Inflammatory macrophage (primary cell): ENCODE results near the gene HBS1L.
A peak's percentile ranks its signal among the peaks of the same experiment; 100 is the strongest.

Experiments
- DNase-seq, 2 donors: peaks; one replicate each; pipeline ENCODE4 v3.0.0-alpha.2; 2020 to 2022

Gene HBS1L

DNA sequence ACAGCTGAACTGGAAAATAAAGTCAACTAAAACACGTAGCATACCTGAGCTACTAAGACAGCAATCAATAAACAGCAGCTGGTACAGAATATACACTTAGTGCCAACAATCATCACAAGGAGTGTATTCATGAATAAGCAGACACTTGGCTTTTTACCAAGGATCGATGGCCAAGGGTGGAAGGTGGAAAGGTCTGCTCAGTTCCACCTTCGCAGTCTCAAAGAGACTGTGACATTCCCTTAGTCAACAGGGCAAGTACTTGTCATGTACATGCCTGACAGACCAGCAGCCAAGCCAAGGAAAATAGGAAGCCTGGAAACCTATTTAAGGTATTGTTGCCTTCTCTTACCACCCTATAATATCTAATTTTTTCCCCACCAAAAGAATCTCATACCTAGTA, 21.4 kb downstream of the HBS1L start:
- DNase-seq = no peak

DNA sequence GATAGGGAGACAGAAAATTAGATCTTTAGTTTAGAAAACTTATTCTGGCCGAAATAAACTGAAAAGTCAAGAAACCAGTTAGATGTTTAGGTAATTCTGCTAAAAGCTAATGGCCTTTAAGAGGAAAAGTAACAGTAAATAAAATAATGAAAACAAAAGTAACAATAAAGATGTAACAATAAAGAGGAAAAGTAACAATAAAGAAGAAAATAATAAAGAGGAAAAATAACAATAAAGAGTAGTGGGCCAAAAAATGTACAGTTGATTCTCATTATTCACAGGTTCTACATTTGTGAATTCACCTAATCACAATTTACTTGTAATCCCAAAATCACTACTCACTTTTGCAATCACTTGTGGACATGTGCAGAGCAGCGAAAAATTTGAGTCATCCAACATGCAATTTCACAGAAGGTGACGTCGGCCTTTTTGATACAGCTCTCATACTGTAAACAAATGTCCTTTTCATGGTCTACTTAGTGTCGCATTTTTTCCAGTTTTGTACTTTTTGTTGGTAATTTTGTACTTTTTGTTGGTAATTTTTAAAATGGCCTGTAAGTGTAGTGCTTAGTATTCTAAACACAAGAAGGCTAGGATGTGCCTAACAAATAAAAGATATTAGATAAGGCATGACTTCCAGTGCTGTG, 24.0 kb downstream of the HBS1L start:
- no peak for DNase-seq

DNA sequence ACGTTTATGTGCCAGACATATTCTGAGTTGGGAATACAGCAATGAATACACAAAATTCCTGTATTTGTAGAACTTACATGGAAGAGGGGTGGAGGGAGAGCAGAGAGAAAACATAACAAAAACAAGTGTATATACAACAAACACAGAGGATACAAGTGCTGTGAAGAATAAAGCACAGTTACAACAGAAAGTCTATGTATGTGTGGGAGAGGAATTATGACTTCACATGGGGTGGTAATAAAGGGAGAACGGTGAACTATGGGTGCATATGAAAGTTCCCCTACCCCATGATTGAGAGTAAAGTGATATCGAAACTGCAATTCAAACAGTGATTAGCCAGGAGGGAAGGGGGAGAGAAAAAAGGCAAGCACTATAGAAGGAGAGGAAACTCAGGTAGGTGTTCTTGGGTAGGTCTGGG, 24.6 kb downstream of the HBS1L start:
- no peak for DNase-seq

- DNase-seq = no peak
These were observed 28.8 kb downstream of the HBS1L start for GRCh38 chr6:135025775-135026174.

DNA sequence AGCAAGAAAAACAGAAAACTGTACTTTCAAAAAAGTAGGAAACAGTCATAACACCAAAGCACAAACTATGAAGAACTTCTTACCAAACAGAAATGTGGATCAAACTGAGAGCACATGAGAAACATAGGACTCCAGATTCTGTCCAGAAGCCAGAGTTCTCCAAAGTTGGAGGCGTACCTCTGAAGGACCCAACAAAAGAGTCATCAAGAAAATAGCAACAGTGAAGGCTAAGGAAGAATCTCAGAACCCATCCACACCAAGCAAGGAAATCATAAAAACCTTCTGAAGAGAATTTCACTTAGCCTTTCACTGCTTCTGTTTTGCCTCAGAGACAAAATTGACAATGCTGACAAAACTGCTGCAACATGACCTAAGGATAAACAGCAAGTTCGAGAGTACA, 29.4 kb downstream of the HBS1L start:
- DNase-seq = no peak

DNA sequence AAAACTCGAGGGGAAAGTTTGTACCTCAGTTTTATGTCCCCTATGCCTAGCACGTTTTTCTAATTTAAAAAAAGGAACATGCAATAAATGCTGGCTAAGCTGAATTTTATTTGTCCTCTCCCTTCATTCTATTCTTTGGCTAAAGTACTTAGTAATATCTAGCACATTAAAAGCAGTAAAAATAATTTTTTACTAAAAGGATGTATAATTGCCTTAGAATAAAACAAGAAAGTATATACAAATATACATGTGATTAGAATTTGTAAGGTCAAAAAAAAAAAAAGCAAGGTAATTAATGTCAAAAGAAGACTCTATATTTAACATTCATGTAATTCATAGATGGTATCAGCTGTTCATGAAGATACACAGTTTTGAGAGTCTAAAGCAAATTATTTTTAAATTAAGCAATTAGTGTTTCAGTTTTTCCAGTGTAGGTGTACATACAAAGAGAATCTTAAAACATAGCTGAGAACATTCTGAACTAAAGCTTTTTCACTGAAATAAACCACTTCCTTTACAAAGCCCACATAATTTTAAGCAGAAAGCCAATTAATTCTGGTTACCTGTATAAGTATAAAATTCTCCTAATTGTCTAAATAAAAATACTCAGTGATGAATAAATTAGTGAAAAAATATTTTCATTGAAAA, 32.4 kb downstream of the HBS1L start:
- DNase-seq = no peak

DNA sequence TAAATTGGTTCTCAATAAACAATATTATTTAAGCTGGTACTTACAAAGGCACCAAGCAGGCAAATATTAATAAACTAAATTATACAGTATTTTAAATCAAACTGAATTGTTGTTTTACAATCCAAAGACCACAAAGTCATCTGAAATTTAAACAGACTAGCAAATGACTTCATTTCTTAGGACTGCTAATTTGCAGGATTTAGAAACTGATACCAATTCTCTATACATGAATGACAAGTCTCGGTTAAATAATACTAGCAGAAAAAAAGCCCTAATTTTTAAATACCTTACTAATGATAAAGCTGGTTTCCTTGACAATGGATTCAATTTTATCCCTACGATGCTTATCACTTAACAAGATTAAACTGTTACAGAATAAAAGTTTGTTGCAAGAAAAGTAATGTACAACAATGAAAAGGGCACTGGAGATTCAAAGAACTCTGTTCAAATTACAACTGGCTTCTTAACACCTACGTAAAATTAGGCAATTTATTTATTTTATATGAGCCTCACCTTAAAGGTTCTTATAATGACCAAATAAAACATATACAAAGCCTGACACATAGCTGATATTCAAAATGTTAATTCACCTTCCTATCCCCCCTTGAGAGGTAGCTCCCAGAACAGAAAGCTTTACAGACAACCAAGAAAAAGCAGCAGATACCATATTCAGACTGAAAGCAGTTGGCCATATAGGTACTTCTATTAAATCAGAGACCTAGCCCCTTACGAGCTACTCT, 33.1 kb downstream of the HBS1L start:
- no peak for DNase-seq

- peak; percentile 72 to 91 for DNase-seq
These were observed 35.7 kb downstream of the HBS1L start for GRCh38 chr6:135018941-135019340.

GRCh38 chr6:135018052-135018451, 36.6 kb downstream of the HBS1L start:
- DNase-seq = no peak

- no peak for DNase-seq
These were observed 40.2 kb downstream of the HBS1L start for GRCh38 chr6:135014353-135014832.

GRCh38 chr6:135013211-135013610, 41.4 kb downstream of the HBS1L start:
- no peak for DNase-seq

GRCh38 chr6:135012764-135013163, 41.9 kb downstream of the HBS1L start:
- DNase-seq = no peak

- DNase-seq = no peak
These were observed 42.3 kb downstream of the HBS1L start for GRCh38 chr6:135012349-135012748.

GRCh38 chr6:135008941-135009290, 45.7 kb downstream of the HBS1L start:
- DNase-seq = no peak

DNA sequence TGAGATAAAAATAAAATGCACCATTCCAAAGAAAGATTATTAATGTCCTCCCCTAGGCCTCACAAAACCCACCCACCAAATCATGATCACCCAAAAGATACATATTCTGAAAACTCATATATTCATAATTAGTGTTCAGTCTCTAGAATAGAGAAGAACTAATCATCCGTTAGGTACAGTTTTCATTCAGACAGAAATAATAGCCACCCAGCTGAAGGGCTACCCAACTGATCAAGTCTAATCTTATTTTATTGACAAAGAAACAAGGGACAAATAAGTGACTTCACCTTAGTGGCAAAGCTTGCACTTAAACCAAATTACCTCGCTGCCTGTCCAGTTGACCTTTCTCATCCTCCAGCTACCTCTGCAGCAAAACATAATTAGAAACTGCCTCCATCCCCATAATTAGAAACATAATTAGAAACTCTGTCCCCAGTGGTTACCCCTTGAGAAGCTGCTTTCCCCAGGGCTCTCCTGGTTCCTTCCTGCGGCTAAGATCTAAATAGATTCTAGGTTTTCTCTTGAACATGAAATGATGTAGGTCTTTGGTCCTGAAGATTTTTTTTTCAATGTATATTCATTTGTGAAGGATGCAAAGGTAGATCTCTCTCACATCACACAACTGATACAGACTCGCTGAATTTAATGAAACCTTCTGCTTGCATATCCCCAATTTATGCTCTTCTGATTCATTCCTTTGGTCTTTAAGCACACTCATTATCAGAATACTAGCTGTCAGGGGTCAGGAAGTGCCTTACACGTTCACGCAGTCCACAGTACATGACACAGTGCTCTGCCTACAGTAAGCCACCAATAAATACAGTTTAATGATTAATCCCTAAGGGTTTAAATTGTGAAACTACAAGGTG, 46.3 kb downstream of the HBS1L start:
- no peak for DNase-seq

GRCh38 chr6:135006386-135006914, 48.2 kb downstream of the HBS1L start:
- DNase-seq = no peak

DNA sequence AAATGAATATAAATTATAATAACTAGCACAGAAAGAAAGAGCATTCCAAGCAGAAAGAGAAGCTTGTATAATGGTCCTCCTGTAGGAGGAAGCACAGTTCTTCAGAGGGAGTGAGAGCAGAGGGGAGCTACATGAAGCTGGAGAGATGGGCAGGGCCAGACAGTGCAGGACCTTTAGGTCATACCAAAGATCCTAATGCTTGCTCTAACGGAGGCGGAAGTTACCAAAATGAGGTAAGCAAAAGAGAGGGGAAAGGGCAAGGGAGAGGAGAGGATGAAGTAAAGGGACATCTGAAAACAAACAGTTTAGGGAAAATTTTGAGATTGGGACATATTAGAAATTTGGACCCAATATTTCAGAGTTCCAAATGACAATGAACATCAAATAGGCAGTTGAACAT, 50.2 kb downstream of the HBS1L start:
- DNase-seq = no peak

GRCh38 chr6:135002974-135003703, 51.5 kb downstream of the HBS1L start:
- no peak for DNase-seq

DNA sequence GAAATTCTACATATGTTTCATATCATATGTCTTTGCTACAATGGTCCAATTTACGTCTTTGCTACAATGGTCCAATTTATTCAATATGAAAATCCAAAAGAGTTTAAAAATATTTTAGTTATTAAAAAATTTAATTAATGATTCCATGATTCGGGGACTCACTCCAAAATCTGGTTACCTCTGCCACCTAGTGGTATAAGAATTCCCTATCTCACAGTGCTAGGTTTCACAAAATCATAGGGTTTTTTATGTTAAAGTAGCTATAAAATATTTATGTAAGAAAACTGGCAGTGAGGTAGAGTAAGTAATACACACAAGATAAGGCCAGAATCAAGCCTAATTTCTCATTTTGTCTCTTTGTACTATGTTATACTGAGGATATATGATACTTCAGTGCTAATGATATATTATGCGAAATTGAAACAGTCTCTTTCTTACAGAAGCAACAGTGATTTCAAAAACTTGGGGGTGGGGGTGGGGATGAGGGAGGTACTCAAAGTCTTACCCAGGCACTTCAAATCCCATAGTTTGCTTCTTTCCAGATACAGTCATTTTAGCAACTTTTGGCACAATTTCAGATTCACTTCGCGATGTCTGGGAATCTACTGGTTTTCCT, 52.3 kb downstream of the HBS1L start:
- DNase-seq = no peak

GRCh38 chr6:134999107-134999506, 55.5 kb downstream of the HBS1L start:
- DNase-seq = no peak
